ENCODE results near the gene CMC1.
"Not testable (repeated sequence)": the region's sequence is repeated elsewhere in the genome, so short reads cannot be mapped to it uniquely, and the experiment has no call there.

Gene CMC1, protein sequence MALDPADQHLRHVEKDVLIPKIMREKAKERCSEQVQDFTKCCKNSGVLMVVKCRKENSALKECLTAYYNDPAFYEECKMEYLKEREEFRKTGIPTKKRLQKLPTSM

DNA sequence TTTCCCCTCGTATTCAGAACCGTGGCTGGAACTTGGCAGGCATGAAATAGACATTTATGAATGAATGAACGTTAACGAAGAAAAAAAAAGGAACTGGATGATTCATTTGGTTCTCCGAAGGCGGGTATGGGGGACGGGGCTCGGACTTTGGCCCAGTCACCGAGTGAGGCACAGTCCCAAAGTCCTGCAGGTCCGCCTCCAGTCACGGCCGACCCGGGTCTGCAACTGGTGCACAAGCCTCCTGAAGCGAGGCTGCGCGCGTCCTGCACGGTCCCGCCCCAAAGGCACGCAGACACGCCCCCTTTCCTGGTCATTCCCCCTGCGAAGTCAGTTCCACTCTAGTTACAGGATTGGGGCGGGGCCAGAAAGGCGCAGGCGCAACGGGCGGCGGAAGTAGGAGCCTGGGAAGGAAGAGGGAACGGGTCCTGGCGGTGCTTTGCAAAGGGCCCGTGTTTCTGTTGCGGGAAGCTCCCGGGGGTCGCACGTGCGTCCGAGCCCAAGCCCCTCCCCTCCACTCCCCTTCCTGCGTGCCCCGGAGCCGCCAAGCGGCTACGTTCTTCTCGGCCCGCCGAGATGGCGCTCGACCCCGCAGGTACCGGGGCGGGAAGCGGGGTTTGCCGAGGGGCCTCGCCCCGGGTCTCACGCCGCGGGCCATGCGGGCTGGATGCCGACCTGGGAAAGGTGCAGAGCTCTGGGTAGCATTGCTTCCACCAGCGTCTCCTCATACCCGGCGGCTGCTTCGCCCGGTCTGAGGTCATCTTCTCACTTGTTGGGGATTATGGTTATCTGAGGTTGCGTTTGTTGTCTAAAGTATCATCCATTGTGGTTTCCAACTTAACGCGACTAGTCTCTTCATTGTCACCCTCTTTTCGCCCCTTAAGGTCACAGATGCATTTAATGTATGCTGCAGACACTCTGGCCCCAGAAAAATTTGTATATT lies at the start of gene CMC1:
Gene CMC1 (plus strand): TSS at position 399 of the 940 bp plus-strand sequence. CDS start 175 bp downstream, at position 574.
- peak; percentile 89 for DNase-seq (ENCODE audit: low read depth)

DNA sequence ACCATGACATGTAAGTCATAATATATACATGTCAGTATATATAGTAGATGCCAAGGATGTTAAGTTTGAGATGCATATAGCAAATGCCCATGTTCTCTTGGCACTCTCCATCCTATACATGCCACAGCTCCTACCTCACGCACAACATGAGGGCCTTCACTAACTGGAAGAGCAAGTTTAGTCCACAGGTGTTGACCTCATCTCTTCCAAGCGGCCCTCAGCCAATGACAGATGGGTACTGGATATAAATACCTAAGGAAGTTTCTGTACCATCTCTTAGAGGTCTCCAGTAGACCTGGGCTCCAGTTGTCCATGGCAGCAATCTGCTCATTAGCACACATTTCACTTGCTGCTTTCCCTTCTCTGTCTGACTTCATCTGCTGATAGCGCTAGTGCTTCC lies 43.3 kb upstream of the CMC1 start:
- DNase-seq (ENCODE audit: low read depth): no peak

DNA sequence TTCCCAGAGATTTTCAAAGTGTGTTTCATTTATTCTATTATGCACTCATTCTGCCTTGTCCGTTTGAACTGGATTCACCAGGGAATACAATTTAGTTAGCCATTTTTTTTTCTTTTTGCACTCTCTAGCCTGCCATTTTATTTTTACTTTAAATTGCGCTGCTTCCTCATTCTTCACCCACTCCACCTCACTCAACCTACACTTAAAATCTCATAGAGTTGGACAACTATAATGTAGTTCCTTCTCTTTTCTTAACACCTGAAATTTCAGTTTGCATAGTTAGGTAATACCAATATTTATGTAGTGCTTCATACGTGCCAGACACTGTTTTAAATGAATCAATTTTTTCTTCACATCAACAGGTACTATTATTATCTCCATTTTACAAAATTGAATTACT lies 42.4 kb upstream of the CMC1 start:
- no peak for DNase-seq (ENCODE audit: low read depth)

DNA sequence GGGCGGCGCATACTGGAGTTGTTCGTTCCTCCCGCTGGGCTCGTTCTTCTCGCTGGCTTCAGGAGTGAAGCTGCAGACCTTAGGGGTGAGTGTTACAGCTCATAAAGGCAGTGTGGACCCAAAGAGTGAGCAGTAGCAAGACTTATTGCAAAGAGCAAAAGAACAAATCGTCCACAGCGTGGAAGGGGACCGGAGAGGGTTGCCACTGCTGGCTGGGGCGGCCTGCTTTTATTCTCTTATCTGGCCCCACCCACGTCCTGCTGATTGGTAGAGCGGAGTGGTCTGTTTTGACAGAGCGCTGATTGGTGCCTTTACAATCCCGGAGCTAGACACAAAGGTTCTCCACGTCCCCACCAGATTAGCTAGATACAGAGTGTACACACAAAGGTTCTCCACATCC lies 41.8 kb upstream of the CMC1 start:
- DNase-seq (ENCODE audit: low read depth): not testable (repeated sequence)

DNA sequence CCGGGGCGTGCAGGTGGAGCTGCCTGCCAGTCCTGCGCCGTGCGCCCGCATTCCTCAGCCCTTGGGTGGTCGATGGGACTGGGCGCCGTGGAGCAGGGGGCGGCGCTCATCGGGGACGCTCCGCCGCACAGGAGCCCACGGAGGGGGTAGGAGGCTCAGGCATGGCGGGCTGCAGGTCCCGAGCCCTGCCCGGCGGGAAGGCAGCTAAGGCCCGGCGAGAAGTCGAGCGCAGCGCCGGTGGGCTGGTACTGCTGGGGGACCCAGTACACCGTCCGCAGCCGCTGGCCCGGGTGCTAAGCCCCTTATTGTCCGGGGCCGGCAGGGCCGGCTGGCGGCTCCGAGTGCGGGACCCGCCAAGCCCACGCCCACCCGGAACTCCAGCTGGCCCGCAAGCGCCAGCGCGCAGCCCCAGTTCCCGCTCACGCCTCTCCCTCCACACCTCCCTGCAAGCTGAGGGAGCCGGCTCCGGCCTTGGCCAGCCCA lies 41.0 kb upstream of the CMC1 start:
- DNase-seq (ENCODE audit: low read depth): not testable (repeated sequence)

DNA sequence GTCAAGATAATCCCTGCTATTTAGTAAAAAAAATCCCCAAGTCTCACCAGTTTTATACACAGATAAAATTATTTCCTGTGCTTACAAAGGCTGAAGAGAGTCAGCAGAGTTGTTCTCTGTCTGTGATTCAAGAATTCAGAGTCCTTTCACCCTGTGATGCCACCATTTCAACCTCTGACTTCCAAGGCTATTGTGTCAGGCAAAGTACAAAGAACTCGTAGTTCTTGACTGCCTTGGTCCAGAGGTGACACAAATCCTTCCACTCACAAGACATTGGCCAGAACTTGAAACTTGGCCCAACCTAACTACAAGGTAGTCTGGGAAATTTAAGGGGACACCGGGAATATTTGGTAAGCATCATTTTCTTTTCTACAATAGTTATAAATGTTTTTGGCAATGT lies 34.9 kb upstream of the CMC1 start:
- DNase-seq (ENCODE audit: low read depth): no peak

DNA sequence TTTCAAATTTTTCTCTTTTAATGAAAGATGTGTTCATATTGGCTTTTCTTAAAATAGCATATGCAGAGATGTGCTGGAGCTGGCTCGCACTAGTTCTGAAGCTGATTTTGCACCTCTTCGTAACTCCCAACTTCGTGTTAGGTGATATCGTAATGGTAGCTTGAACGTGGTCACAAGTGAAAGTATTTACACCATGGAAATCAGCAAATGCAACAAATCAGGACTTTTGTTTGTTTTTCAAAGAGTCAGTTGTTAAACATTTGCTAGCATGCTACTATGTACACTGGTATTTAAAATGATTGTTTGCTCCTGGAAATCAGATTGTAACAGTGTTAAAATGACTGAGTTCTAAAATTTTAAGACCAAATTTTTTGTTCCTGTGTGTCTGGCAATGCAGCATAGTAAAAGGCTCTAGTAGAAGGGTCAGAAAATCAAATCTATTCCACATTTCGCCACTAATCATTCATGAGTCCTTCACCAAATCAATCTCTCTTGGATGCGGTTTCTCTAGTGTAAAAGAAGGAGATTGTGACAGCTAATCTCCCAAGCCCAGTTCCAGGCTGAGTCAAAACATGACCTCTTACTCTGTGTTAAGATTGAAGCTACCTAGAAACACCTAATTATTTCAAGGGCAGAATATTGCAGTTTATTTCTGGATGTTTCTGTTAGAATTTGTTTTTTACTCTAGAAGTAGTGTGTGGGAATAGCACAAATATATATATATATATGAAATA lies 34.3 kb upstream of the CMC1 start:
- DNase-seq (ENCODE audit: low read depth): no peak

DNA sequence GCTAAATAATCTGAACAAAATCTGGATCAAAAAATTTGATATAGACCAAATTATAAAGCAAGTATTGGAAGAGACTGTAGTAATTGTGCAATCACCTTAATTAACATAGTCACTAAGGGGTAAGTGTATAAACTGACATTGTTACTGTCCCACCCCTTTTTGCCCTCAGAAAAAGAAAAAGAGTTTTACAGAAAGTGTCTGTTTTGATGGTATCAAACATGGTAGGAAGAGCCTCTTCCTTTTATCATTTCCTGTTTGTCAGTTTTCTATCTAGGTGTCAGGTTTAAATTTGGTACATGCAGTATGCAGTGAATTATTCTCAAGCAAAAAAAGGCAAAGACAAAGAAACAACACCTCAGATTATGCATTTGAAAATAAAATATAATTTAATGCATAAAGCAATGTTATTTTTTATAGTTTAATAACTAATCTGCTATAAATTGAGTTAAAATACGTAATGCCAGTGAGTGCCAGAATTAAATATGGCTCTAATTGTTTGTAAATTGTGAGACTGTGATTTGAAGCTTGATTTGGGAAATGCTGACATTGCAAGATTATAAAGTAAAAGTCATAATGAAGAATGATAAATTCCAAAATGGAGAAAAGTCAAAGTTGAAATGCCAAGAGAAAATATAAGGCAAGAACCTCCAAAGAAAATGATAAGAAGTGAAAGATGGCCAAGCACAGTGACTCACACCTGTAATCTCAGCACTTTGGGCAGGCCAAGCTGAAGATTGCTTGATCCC lies 30.3 kb upstream of the CMC1 start:
- DNase-seq (ENCODE audit: low read depth): no peak

DNA sequence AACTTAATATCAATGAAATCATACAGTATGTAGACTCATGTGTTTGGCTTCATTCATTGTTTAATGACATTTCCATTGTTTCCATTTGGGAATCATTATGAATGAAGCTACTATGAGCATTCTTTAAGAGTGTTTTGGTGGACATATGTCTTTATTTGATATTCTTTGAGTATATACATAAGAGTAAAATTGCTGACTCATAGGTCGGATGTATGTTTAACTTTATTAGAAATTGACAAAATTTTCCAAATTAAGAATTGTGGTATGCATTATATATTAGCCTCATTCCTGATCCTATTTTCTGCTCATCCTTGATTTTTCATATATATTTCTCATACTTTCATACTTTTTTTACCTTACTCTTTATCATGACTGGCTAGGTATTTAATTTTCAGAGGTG lies 28.7 kb upstream of the CMC1 start:
- DNase-seq (ENCODE audit: low read depth): no peak

DNA sequence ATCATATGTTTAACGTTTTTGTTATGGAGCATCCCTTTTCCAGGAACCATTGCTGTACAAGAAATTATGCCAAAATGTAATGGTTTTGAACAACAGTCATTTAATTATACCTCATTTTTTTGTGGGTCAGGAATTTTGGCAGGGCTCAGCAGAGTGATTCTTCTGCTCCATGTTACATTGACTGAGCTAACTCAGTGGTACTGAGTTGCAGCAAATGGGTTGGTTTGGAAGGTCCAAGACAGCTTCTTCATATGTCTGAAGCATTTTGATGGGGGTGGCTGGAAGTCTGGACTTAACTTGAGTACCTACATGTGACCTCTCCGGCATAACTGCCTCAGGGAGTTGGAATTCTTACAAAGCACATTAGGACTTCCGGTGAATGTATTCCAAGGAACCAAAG lies 26.0 kb upstream of the CMC1 start:
- DNase-seq (ENCODE audit: low read depth): no peak

DNA sequence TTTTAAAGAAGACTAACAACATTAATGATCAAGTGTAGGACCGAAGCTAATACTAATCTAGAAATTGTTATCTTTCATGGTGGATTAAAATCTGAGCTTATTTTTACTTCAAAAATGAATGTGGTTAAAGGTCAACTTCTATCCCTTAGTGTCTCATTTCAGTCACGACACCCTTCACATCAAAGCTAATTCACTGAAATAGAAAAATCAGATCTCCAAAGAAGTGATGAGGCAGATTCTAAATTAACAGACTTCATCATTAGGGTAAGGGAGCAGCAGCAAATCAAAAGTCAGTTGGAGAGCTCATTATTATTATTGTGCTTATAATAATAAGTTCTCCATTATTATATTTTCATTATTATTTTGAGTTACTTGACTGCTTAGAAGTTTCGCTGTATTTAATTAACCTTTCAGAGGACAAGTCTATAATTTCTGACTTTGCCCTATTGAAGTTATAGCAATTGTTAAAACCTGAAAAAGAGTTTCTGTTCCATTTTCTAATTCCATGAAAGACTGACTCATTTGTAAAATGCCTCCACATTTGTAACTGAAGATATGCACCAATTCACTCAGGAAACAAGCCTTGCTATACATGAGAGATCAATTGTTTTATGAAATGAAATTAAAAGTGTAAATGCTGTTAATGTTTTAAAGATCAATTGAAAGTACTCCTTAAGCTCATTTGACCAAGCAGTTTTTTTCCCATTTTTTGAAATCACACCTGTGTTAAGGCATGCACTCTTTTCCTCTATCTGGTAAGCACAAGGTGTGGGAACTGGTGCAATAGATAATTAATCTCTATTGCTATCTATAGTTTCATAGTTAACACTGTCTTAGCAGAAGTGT lies 23.1 kb upstream of the CMC1 start:
- DNase-seq (ENCODE audit: low read depth): no peak

DNA sequence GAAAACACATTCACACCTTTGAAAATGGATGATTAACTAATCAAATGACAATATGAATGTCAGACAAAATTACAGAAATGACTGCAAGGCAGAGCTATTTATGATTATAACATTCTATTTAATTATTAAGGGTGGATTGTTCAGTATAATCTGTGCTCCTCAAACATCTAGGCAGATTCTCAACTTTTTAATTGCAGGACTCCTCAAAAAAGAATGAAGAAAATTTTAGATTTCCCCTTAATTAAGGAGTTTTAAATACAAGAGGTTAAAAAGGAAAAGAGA lies 22.6 kb upstream of the CMC1 start:
- no peak for DNase-seq (ENCODE audit: low read depth)

DNA sequence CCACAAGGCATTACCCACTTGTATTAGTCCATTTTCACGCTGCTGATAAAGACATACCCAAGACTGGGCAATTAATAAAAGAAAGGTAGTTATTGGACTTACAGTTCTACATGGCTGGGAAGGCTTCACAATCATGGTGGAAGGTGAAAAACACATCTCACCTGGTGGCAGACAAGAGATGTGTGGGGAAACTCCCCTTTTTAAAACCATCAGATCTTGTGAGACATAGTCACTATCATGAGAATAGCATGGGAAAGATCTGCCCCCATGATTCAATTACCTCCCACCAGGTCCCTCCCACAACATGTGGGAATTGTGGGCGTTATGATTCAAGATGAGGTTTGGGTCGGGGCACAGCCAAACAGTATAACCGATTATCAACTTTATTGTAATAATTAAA lies 17.0 kb upstream of the CMC1 start:
- DNase-seq (ENCODE audit: low read depth): no peak

DNA sequence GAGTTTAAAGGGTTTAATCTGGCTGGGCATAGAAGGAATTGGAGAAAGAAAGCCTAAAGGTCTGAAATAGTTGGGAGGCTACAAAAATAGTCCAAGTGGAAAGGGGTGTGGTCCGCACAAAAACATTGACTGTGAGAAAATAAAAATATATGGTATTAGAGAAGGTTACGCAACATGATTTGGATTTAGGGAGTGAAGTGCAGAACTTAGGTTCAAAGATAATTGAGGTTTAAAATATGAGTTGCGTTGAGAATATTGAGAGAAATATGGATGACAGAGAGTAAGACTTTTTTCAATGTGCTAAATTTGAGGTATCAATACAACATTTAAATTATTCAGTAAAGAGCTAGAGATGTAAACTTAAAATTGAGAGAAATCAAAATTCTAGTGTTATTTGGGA lies 15.4 kb upstream of the CMC1 start:
- DNase-seq (ENCODE audit: low read depth): no peak

DNA sequence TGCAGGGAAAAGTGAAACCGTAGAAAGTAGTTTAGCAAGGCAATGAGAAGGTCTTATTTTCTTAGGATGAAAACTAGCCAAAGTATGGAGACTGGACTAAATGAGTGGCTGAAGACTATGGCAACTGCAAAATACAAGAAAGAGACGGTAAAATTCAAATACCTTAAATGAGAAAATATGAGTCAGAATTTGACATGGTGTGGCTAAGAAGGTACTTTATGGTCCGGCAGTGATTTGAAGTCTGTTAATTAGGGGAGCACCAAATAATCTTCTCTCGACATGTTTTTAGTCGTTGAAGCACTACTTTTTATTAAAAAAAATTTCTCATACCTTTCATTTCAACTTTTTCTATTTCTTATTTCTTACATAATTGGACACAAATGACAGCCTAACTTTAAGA lies 12.8 kb upstream of the CMC1 start:
- no peak for DNase-seq (ENCODE audit: low read depth)

DNA sequence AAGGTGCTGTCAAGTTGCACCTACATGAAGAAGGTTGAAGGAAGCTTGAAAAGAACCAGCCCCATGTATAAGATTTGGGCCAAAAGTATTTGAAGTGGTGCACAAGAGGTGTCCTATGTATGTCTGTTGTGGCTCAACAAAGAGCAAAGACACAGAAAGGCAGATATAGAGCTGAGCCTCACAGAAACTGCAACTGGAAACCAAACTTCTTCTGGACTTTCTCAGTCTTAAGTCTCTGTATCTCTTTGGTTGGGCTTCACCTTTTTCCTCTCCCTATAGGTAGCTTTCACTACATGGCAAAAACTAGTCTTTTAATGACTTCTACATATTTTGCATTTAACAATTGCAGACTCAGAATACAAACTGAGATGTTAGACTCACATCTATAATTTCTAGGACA lies 8.8 kb upstream of the CMC1 start:
- no peak for DNase-seq (ENCODE audit: low read depth)

DNA sequence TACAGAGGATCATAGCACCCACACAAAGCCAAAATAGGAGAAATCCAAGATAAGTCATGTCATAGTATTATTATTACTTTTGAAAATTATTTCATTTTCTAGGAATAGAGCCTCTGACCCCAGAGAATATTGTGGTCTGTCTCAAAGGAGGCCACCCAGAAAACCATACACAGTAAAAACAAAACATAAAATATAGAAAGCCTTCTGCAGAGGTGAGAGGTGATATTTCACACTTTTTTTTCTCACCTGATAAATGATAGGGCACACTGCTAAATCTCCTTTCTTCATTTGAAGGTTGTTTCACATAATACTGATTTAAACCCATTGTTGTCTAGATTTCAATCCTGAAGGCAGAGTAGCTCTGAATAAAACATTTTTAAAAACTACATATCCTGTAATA lies 7.0 kb upstream of the CMC1 start:
- no peak for DNase-seq (ENCODE audit: low read depth)

DNA sequence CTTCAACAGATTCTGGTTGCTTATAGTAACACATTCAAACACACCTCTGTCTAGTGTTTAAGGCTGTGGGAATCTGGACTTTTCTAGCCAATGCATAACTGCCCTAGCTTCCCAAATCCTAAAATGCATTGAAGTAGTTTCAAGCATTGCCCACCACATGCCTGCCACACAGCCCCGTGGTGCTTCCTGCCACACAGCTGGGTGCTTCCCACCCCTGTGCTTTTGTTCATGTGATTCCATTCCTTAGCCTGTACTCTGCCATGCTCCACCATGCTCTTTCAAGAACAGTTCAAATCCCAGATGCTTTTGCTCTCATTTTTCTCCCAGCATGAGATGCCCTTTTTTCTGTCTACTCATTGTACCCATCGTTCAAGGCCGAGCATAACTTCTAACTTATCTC lies 2.3 kb upstream of the CMC1 start:
- no peak for DNase-seq (ENCODE audit: low read depth)

DNA sequence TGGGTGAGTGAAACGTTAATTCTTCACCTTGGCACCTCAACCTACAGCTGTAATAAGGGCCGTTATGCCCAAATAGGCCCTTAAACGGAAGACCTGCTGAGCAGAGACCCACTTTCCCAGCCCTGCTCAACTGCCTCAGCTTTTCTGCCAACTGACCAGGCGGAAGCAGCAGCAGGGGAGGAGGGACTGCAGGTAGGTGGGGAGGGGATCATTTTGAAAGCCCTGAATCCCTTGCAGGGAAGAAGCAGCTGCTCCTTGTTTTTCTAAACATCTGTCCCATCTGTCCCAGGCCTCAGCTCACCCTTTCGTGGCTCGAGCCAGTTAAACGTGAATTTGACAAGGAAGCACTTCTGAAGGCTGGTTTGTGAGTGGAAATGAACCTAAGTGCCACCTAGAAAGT lies 978 bp upstream of the CMC1 start:
- no peak for DNase-seq (ENCODE audit: low read depth)

DNA sequence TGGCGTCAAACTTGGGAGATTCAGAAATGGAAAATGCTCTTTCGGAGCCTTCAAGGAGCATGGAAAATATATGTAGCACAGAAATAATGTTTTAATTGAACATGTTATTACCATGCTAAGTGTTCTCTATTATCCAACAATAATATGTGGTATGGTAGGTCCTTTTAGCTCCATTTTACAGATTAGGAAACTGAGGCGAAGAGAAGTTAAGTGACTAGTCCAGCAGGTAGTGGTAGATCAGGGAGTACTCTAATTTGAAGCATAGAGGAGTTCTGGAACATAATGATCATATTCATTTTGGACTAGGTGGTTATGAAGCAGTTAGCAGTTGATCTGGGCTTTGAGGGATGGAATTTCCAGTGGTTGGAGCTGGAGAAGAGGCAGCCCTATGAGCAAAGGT lies 1.1 kb downstream of the CMC1 start:
- no peak for DNase-seq (ENCODE audit: low read depth)

DNA sequence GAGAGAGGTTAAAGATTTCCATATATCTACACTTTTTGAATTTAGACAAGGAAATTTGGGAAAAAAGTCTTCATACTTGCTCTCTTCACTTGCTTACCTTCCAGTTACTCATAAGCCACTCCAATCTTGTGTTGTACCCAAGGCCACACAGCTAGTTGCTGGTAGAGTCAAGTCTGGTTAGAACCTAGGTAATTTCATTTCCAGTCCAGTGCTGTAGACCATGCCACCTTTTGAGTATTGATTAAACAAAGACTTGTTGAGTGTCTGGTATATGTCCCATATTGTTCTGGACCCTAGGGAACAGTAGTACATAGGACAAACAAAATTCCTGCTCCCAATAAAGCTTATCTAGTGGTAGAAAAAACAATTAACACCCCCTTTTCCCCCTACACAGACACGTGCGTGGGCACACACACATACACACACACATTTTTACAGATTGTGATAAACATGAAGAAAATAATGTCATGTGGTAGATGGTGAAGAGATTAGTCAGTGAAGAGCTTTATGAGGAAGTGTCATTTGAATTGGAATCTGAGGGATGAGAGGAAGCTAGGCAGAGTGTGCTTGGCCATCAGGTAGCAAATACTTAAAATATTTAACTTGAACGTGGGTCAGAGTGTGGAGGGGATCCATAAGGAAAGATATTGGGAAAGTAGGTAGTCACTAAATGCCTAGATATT lies 2.1 kb downstream of the CMC1 start:
- DNase-seq (ENCODE audit: low read depth): no peak

Data from HS-27A (cell line).